ENCODE data around the gene SNRPA.
A peak's percentile ranks its signal among the peaks of the same experiment; 100 is the strongest.

SNRPA gene

DNA sequence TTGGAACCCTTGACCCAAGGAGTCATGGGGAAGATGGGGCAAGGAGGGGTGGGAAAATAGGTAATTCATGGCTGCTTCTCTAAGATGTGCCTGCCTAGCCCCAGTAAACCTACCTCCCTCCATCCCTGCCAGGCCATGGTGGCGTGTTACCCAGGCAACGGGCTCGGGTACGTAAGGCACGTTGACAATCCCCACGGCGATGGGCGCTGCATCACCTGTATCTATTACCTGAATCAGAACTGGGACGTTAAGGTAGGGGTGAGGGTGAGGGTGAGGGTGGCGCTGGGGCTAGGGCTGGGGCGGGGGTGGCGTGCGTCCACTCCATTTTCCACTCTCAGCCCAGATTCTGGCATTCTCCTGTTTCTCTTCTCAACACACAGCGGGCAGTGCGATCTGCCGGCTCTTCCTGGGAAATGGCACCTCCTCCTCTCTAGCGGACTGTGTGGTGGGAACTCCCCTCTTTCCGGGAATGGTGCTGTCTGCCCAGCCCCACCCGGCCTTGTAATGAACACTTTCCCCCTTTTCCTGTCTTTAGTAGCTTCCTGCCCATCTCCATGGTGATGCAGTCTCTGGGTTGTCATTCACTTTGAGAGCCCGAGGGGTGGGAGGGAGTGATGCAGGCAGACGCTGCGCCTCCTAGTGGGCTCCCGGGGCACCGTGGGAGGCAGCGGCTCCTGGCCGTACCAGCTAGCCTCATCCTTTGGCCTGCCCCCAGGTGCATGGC lies 55.6 kb downstream of the SNRPA start (continued):
- TF ChIP-seq, protein P1, sequence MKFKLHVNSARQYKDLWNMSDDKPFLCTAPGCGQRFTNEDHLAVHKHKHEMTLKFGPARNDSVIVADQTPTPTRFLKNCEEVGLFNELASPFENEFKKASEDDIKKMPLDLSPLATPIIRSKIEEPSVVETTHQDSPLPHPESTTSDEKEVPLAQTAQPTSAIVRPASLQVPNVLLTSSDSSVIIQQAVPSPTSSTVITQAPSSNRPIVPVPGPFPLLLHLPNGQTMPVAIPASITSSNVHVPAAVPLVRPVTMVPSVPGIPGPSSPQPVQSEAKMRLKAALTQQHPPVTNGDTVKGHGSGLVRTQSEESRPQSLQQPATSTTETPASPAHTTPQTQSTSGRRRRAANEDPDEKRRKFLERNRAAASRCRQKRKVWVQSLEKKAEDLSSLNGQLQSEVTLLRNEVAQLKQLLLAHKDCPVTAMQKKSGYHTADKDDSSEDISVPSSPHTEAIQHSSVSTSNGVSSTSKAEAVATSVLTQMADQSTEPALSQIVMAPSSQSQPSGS (tag by site-specific recombination; IDR thresholded peaks at IDR 0.05; ENCODE audit: low read depth) = peak; percentile 10; the same call in 1 of the 2 replicates
- TF ChIP-seq EGR2 (tag by site-specific recombination; IDR thresholded peaks at IDR 0.05; ENCODE audit: low read depth) = peak; percentile 81
- TF ChIP-seq ZBTB11 (tag by site-specific recombination; conservative IDR thresholded peaks at IDR 0.05; ENCODE audit: low read depth) = peak; percentile 60
- TF ChIP-seq ZEB2 (tag by site-specific recombination; IDR thresholded peaks at IDR 0.05) = peak; percentile 81
- no peak; the same call in 1 of the 2 replicates for TF ChIP-seq ZNF768 (tag by site-specific recombination; IDR thresholded peaks at IDR 0.05)
- TF ChIP-seq, protein P2, sequence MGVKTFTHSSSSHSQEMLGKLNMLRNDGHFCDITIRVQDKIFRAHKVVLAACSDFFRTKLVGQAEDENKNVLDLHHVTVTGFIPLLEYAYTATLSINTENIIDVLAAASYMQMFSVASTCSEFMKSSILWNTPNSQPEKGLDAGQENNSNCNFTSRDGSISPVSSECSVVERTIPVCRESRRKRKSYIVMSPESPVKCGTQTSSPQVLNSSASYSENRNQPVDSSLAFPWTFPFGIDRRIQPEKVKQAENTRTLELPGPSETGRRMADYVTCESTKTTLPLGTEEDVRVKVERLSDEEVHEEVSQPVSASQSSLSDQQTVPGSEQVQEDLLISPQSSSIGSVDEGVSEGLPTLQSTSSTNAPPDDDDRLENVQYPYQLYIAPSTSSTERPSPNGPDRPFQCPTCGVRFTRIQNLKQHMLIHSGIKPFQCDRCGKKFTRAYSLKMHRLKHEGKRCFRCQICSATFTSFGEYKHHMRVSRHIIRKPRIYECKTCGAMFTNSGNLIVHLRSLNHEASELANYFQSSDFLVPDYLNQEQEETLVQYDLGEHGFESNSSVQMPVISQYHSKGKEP (tag by site-specific recombination; IDR thresholded peaks at IDR 0.05) = no peak; the same call in 1 of the 2 replicates
- TF ChIP-seq ZNF324 (tag by site-specific recombination; IDR thresholded peaks at IDR 0.05) = peak; percentile 88; the same call in 1 of the 2 replicates
- peak; percentile 85 for TF ChIP-seq SP2 (tag by site-specific recombination; IDR thresholded peaks at IDR 0.05)
- TF ChIP-seq, protein P3, sequence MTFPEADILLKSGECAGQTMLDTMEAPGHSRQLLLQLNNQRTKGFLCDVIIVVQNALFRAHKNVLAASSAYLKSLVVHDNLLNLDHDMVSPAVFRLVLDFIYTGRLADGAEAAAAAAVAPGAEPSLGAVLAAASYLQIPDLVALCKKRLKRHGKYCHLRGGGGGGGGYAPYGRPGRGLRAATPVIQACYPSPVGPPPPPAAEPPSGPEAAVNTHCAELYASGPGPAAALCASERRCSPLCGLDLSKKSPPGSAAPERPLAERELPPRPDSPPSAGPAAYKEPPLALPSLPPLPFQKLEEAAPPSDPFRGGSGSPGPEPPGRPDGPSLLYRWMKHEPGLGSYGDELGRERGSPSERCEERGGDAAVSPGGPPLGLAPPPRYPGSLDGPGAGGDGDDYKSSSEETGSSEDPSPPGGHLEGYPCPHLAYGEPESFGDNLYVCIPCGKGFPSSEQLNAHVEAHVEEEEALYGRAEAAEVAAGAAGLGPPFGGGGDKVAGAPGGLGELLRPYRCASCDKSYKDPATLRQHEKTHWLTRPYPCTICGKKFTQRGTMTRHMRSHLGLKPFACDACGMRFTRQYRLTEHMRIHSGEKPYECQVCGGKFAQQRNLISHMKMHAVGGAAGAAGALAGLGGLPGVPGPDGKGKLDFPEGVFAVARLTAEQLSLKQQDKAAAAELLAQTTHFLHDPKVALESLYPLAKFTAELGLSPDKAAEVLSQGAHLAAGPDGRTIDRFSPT (tag by site-specific recombination; IDR thresholded peaks at IDR 0.05) = peak; percentile 43; the same call in 1 of the 2 replicates
- peak; percentile 50; the same call in 1 of the 2 replicates for TF ChIP-seq ZNF654 (tag by site-specific recombination; IDR thresholded peaks at IDR 0.05; ENCODE audit: low read depth)
- TF ChIP-seq ZXDB (tag by site-specific recombination; IDR thresholded peaks at IDR 0.05) = peak; percentile 50
- 0 out of 2 replicates have a peak, but pooled peaks have one; percentile 45 for TF ChIP-seq ZNF24 (tag by site-specific recombination; IDR thresholded peaks at IDR 0.05)
- no peak; the same call in 1 of the 2 replicates for TF ChIP-seq ZBTB48 (tag by site-specific recombination; IDR thresholded peaks at IDR 0.05)
- peak; percentile 92; the same call in 1 of the 2 replicates for TF ChIP-seq ZNF660 (tag by site-specific recombination; IDR thresholded peaks at IDR 0.05)
- peak; percentile 85 for TF ChIP-seq PATZ1 (tag by site-specific recombination; IDR thresholded peaks at IDR 0.05)
- peak; percentile 13; the same call in 1 of the 2 replicates for TF ChIP-seq ZNF701 (tag by site-specific recombination; IDR thresholded peaks at IDR 0.05)
- TF ChIP-seq ZNF792 (tag by site-specific recombination; IDR thresholded peaks at IDR 0.05) = peak; percentile 58; the same call in 1 of the 2 replicates
- TF ChIP-seq KLF9 (tag by site-specific recombination; IDR thresholded peaks at IDR 0.05; ENCODE audit: low read depth) = peak; percentile 94
- TF ChIP-seq, protein P4, sequence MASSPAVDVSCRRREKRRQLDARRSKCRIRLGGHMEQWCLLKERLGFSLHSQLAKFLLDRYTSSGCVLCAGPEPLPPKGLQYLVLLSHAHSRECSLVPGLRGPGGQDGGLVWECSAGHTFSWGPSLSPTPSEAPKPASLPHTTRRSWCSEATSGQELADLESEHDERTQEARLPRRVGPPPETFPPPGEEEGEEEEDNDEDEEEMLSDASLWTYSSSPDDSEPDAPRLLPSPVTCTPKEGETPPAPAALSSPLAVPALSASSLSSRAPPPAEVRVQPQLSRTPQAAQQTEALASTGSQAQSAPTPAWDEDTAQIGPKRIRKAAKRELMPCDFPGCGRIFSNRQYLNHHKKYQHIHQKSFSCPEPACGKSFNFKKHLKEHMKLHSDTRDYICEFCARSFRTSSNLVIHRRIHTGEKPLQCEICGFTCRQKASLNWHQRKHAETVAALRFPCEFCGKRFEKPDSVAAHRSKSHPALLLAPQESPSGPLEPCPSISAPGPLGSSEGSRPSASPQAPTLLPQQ (tag by site-specific recombination; IDR thresholded peaks at IDR 0.05) = peak; percentile 81
- TF ChIP-seq ZBTB8A (tag by site-specific recombination; IDR thresholded peaks at IDR 0.05) = peak; percentile 77
- no peak for TF ChIP-seq RBAK (tag by site-specific recombination; IDR thresholded peaks at IDR 0.05)
- TF ChIP-seq ZFHX2 (tag by site-specific recombination; conservative IDR thresholded peaks at IDR 0.05) = peak; percentile 88
- peak; percentile 82 for TF ChIP-seq ZNF629 (tag by site-specific recombination; IDR thresholded peaks at IDR 0.05)
- TF ChIP-seq ZNF138 (tag by site-specific recombination; IDR thresholded peaks at IDR 0.05; ENCODE audit: borderline replicate concordance) = no peak
- no peak for TF ChIP-seq INSM2 (tag by site-specific recombination; IDR thresholded peaks at IDR 0.05)
